K562 (cell line): Measurements from ENCODE around the gene VDR. TPM values are rescaled to one million over a fixed set of nuclear protein-coding genes. Genes with fewer than 3 reads are reported as not detected.

ENCODE experiments used
- DMBX1 ChIP-seq: fragments of 250-450 bp; sonication (Bioruptor Pico); IDR thresholded peaks from 2 replicates; pipeline ENCODE4 v1.8.0; 2022; ENCODE audit warnings: inconsistent platforms, mild to moderate bottlenecking, moderate library complexity, borderline replicate concordance
- HDAC8 ChIP-seq: fragments of 450-650 bp; IDR thresholded peaks from 2 replicates; pipeline ENCODE4 v1.6.1; 2016; ENCODE audit warnings: mild to moderate bottlenecking, missing genetic modification characterization, moderate library complexity, missing compliant biosample characterization
- LARP7 ChIP-seq: fragments of 450-650 bp; IDR thresholded peaks from 2 replicates; pipeline ENCODE4 v1.6.1; 2016
- MECOM ChIP-seq: fragments of 250-450 bp; sonication (Bioruptor Pico); IDR thresholded peaks from 2 replicates; pipeline ENCODE4 v1.8.0; 2022; ENCODE audit warnings: inconsistent platforms
- MEIS2 ChIP-seq: fragments of 450-650 bp; IDR thresholded peaks from 2 replicates; pipeline ENCODE4 v1.6.1; 2014; ENCODE audit warnings: mild to moderate bottlenecking; ENCODE audit not compliant: partially characterized antibody
- SP2 ChIP-seq: IDR thresholded peaks from 2 replicates; pipeline ENCODE4 v1.6.1; 2011; ENCODE audit warnings: mild to moderate bottlenecking, low read depth, low read length, moderate library complexity; ENCODE audit not compliant: poor library complexity, severe bottlenecking; ENCODE audit errors: extremely low read depth
- XRCC3 ChIP-seq: fragments of 450-650 bp; IDR thresholded peaks from 2 replicates; pipeline ENCODE4 v1.6.1; 2017; ENCODE audit warnings: mild to moderate bottlenecking, moderate library complexity
- polyA plus RNA-seq, 8 experiments: library from polyadenylated mRNA; depleted of rRNA in 4 of 8; stranded (reverse) in 5 of 8; unstranded in 3 of 8; fragments of >200 nt; fragmentation: Nextera tagmentation in 2 of 8; fragmentation: Illumina TruSeq in 1 of 8; extraction: Ambion mirVana in 2 of 8; extraction: Trizol in 1 of 8; gene quantifications; 2 replicates each; pipeline versions ENCODE4 v1.2.1 to v1.2.3, GENCODE V29; 2011 to 2014; ENCODE audit warnings: inconsistent platforms in 1 of 8, missing spikeins in 1 of 8
- total RNA-seq, 7 experiments: library from RNA; depleted of rRNA in 6 of 7; stranded (reverse); fragments of >200 nt in 6 of 7; fragmentation: Illumina TruSeq in 2 of 7; extraction: Trizol in 2 of 7; gene quantifications; 2 replicates each; pipeline versions ENCODE4 v1.2.1 to v1.2.3, GENCODE V29; 2011 to 2021; ENCODE audit warnings: low replicate concordance in 1 of 7
- TF ChIP-seq, protein P1 (sequence below), 2 experiments: fragments of 450-650 bp; formaldehyde crosslinking in 1 of 2; IDR thresholded peaks; 2 replicates each; pipeline versions ENCODE4 v1.4.0 to v1.6.1; 2014 to 2020; ENCODE audit warnings: mild to moderate bottlenecking in 2 of 2, borderline replicate concordance in 1 of 2, low read depth in 1 of 2
- TF ChIP-seq, protein P2 (sequence below): sonication (generic); formaldehyde crosslinking; IDR thresholded peaks from 2 replicates; pipeline ENCODE4 v1.8.1; 2023; ENCODE audit warnings: mild to moderate bottlenecking, missing genetic modification reagents
- TF ChIP-seq, protein P3 (sequence below), 2 experiments: fragments of 450-650 bp; IDR thresholded peaks; 2 replicates each; pipeline ENCODE4 v1.6.1; 2018; ENCODE audit warnings: mild to moderate bottlenecking in 2 of 2, low read depth in 1 of 2; ENCODE audit not compliant: partially characterized antibody in 2 of 2

VDR gene
- total and polyA plus RNA-seq, 9 of the 15 experiments (the other 6 are each of a cell fraction or from before 2014, with no cell fraction given) = 0.61 to 4.8 (median 2.0) TPM

DNA sequence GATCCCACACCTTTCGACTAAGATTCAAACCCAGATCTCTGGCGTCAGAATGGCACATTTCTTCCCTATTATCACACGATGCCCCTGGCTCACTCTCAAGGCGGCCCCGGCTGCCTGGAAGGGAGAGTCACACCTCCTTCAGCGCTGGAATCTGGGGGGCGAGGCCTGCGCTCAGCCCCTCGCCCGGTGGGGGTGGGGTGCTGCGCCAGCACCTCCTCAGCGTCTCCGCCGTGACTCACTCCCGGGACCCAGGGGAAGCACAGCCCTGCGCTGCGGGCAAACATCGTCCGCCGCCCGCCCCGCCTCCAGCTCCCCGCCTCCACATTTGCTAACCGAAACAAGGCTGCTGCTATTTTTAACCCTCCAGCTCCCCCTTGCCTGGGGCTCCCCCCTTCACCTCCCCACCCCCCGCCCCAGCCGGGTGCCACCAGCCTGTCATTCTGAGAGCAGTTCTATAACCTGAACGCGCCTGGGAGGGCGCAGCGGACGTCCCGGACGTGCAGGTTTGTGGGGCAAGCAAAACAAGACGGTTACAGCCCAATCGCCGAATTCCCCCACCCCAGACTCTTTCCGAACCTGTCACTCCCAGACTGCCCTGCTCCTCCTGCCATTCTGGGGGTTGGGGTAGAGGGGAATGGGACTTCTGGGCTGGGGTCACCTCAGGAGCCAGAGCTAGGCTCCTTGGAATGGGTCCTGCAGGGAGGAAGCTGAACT lies 91.8 kb downstream of the VDR start (continued):
- TF ChIP-seq, protein P1, sequence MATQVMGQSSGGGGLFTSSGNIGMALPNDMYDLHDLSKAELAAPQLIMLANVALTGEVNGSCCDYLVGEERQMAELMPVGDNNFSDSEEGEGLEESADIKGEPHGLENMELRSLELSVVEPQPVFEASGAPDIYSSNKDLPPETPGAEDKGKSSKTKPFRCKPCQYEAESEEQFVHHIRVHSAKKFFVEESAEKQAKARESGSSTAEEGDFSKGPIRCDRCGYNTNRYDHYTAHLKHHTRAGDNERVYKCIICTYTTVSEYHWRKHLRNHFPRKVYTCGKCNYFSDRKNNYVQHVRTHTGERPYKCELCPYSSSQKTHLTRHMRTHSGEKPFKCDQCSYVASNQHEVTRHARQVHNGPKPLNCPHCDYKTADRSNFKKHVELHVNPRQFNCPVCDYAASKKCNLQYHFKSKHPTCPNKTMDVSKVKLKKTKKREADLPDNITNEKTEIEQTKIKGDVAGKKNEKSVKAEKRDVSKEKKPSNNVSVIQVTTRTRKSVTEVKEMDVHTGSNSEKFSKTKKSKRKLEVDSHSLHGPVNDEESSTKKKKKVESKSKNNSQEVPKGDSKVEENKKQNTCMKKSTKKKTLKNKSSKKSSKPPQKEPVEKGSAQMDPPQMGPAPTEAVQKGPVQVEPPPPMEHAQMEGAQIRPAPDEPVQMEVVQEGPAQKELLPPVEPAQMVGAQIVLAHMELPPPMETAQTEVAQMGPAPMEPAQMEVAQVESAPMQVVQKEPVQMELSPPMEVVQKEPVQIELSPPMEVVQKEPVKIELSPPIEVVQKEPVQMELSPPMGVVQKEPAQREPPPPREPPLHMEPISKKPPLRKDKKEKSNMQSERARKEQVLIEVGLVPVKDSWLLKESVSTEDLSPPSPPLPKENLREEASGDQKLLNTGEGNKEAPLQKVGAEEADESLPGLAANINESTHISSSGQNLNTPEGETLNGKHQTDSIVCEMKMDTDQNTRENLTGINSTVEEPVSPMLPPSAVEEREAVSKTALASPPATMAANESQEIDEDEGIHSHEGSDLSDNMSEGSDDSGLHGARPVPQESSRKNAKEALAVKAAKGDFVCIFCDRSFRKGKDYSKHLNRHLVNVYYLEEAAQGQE (IDR thresholded peaks at IDR 0.05; ENCODE audit: borderline replicate concordance) = no peak
- TF ChIP-seq, protein P1 (CRISPR knock-in tag; IDR thresholded peaks at IDR 0.05; ENCODE audit: low read depth) = no peak
- TF ChIP-seq, protein P2, sequence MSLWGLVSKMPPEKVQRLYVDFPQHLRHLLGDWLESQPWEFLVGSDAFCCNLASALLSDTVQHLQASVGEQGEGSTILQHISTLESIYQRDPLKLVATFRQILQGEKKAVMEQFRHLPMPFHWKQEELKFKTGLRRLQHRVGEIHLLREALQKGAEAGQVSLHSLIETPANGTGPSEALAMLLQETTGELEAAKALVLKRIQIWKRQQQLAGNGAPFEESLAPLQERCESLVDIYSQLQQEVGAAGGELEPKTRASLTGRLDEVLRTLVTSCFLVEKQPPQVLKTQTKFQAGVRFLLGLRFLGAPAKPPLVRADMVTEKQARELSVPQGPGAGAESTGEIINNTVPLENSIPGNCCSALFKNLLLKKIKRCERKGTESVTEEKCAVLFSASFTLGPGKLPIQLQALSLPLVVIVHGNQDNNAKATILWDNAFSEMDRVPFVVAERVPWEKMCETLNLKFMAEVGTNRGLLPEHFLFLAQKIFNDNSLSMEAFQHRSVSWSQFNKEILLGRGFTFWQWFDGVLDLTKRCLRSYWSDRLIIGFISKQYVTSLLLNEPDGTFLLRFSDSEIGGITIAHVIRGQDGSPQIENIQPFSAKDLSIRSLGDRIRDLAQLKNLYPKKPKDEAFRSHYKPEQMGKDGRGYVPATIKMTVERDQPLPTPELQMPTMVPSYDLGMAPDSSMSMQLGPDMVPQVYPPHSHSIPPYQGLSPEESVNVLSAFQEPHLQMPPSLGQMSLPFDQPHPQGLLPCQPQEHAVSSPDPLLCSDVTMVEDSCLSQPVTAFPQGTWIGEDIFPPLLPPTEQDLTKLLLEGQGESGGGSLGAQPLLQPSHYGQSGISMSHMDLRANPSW = no peak
- TF ChIP-seq MECOM (CRISPR knock-in tag) = no peak
- no peak for TF ChIP-seq XRCC3
- no peak; the same call in 1 of the 2 replicates for TF ChIP-seq DMBX1 (CRISPR knock-in tag)
- TF ChIP-seq MEIS2 = no peak
- no peak for TF ChIP-seq HDAC8
- no peak for TF ChIP-seq SP2
- TF ChIP-seq LARP7 = no peak
- TF ChIP-seq, protein P3, sequence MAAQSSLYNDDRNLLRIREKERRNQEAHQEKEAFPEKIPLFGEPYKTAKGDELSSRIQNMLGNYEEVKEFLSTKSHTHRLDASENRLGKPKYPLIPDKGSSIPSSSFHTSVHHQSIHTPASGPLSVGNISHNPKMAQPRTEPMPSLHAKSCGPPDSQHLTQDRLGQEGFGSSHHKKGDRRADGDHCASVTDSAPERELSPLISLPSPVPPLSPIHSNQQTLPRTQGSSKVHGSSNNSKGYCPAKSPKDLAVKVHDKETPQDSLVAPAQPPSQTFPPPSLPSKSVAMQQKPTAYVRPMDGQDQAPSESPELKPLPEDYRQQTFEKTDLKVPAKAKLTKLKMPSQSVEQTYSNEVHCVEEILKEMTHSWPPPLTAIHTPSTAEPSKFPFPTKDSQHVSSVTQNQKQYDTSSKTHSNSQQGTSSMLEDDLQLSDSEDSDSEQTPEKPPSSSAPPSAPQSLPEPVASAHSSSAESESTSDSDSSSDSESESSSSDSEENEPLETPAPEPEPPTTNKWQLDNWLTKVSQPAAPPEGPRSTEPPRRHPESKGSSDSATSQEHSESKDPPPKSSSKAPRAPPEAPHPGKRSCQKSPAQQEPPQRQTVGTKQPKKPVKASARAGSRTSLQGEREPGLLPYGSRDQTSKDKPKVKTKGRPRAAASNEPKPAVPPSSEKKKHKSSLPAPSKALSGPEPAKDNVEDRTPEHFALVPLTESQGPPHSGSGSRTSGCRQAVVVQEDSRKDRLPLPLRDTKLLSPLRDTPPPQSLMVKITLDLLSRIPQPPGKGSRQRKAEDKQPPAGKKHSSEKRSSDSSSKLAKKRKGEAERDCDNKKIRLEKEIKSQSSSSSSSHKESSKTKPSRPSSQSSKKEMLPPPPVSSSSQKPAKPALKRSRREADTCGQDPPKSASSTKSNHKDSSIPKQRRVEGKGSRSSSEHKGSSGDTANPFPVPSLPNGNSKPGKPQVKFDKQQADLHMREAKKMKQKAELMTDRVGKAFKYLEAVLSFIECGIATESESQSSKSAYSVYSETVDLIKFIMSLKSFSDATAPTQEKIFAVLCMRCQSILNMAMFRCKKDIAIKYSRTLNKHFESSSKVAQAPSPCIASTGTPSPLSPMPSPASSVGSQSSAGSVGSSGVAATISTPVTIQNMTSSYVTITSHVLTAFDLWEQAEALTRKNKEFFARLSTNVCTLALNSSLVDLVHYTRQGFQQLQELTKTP (IDR thresholded peaks at IDR 0.05; ENCODE audit: low read depth in 1 of 2, partially characterized antibody in 2 of 2) = no peak
